GM21423 (cell line): ENCODE data around the gene RELT.

Source experiments
- ATAC-seq: cut with Tn5 transposase; IDR thresholded peaks from one replicate; pipeline ENCODE4 v1.9.1; 2021; ENCODE audit warnings: mild to moderate bottlenecking, moderate library complexity; ENCODE audit not compliant: unreplicated experiment

The RELT gene

DNA sequence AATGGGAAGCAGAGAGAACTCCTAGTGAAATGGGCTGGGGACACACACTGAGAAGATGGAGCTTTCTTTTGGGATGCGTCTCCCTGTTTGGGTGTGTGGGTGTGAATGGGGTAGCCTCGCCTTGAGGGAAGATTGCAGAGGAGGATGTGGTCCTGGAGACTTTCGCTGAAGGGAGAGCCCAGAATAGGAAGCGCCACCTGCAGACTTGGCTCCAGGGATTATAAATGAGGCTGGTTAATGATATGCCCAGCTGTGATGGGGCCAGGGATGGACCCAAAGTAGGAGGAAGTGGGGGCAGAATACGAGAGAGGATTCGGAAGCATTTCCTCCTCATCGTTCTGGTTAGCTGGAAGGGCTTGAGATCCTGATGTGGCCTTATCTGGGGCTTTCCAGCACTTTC lies 13.7 kb downstream of the RELT start:
- ATAC-seq, result no peak

GRCh38 chr11:73390601-73391565 lies 14.7 kb downstream of the RELT start:
- ATAC-seq, result no peak

GRCh38 chr11:73391665-73392064 lies 15.5 kb downstream of the RELT start:
- no peak for ATAC-seq

- no peak for ATAC-seq
Observed at GRCh38 chr11:73392108-73393010, 16.2 kb downstream of the RELT start.

DNA sequence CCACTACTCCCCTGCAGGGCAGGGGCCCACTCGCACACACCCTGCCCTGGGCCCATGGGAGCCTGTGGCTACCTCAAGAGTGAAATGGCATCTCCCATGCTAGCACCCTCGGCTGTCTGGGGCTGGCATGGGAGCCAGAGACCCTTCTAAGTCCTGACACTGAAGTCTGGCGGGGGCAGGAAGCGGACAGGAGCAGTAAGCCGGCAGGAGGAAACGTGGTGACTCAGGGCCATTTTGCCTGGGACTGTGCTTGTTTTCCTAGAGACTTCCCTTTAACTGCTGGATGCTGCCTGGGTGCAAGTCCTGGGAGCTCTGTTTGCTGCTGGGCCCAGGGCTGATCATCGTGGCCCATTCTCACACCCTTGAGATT lies 16.8 kb downstream of the RELT start:
- no peak for ATAC-seq

DNA sequence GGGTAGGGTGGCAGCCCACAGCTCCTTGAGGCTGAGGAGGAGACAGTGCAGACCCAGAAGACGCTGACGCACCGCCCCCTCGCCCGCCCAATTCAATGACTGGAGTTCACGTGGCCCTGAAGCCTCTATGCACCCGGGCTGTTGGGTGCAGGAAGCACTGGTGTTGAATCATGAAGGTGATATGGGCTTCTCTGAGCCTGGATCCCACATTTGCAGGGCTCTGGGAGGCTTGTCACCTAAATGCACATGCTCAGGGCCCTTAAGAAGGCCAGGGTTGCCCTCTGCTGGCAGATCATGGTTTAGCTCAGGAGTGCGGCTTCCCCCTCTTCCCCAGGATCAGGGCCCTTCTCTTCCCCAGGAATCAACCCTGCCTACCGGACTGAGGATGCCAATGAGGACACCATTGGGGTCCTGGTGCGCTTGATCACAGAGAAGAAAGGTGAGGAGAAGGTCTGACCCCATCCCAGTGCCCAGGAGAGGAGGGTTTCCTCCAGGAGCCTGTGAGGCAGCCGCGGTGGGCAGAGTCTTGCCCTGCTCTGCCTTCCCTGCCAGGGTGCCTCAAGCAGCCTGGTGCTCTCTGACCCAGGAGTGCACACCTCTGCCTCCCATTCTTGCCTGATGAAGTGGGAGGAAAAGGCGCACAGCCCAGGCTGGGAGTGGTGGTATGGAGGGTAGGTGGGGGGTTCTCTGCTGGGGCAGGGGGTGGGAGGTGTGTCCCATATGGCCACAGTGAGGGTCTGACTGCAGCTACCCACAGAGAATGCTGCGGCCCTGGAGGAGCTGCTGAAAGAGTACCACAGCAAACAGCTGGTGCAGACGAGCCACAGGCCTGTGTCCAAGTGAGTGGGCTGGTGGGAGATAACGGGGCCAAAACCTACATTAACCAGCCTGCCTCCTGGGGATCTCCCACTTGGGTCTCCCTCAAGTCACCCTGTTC lies 17.5 kb downstream of the RELT start:
- ATAC-seq, result no peak

DNA sequence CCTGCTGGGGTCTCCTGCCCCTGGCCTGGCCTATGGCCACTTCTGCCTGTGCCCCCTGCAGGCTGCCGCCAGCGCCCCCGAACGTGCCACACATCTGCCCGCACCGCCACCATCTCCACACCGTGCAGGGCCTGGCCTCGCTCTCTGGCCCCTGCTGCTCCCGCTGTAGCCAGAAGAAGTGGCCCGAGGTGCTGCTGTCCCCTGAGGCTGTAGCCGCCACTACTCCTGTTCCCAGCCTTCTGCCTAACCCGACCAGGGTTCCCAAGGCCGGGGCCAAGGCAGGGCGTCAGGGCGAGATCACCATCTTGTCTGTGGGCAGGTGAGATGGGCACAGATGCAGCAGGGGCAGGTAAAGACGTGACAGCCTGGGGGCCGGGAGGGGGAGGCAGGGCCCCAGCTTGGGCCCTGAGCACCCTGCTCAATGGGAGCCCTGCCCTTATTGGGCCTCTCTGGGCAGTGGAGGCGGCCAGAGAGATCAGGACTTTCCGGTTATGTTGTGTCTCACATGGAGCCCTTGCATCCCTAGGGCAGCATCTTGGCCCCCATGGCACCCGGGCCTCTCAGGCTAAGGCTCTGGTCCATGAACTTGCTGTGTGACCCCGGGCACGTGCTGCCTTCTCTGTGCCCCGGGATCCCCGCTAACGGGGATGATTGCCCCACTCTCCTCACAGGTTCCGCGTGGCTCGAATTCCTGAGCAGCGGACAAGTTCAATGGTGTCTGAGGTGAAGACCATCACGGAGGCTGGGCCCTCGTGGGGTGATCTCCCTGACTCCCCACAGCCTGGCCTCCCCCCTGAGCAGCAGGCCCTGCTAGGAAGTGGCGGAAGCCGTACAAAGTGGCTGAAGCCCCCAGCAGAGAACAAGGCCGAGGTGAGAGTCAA lies 18.5 kb downstream of the RELT start:
- ATAC-seq, result no peak

DNA sequence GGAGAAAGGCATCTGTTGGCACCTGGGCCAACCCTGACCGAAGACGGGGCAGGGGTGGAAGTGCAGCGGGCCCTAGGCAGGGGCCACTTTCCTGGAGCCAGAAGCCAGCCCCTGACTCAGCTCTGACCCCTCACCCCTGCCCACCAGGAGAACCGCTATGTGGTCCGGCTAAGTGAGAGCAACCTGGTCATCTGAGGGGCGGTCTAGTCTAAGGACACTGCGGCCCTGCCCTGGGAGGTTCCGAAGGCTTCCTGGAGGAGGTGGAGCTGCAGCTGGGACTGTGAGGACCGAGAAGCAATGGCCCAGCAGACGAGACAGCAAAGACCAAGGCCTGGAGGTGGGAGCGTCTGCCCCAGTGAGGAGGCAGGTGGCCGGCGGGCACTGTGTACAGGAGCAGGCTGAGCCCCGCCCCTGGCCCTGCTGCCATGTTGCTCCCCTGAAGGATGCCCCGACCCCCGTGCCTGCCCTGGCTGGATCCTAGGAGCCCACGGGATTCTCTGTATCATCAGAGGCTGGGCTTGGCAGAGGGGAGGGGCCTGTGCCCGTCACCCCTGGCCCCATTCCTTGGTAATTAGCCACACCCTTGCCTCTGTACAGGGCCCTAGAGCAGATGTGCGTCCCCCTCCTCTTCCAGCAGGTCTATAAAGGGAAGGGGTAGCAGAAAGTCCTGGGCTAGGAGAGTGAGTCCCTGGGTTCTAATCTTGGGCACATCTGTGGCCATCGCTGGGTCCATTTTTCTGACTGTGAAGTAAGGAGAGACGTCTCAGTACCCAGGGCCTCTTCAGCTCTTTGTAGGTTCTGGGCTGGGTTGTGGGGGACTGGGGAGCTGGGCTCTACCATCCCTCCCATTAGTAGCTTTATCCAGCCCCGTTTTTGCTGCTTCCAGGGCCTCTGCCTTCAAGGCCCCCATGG lies 19.4 kb downstream of the RELT start:
- ATAC-seq, result no peak

DNA sequence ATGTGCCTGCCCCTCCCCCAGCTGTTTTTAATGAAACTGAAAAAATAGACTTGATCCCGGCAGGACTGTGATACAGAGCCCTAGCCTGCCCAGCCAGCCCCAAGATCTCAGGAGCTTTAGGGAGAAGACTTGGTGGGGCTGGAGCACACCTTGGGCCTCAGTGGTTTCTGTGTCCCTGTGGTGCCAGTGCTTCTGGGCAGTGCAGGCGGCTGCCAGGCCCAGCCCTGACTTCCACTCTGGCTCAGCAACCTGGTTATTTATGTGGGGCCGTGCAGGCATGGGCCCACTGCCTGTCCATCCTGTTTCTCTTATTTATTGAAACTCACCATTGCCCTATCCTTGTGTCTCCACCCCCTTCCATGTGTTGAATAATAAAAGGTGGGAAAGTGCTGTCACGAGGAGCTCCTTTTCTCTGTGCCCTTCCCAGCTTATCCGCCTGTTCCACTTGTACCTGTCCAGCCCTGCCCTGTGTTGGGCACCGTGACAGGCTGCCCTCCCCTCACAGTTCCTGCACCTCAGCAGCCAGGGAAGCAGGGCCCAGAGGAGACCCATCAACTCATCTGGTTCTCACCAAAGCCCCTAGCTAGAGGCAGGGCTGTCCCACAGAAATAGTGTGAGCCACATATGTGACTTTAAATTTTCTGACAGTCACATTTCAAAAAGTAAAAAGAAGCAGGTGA lies 20.2 kb downstream of the RELT start:
- no peak for ATAC-seq

GRCh38 chr11:73396985-73397384 lies 20.8 kb downstream of the RELT start:
- no peak for ATAC-seq

DNA sequence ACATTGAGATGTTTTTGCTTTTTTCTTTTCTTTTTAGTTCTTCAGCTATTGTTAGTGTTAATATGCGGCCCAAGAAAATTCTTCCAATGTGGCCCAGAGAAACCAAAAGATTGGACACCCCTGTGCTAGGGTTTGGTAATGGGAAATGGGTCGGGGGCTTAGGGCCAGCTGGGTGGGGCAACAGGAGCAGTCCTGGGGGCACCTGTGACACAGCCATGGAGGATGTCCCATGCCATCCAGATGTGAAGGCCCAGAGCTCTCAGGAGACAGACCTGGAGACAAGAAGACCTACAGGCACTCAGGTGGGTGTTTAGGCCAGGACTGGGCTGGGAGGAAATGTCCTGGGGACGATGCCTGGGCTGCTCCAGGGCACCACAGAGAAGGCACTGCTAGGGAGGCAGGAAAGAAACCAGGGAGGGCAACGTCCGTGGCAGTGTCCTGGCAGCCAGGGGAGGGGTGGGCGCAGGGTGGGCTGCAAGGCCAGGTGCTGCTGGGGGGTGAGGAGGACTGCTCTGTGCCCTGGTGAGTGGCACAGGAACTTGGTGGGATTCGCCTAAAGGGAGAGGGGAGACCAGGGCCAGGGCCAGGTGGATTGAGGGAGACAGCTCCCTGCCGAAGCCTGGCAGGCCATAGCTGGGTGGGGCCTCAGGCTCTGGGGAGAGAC lies 21.4 kb downstream of the RELT start:
- ATAC-seq, result no peak

DNA sequence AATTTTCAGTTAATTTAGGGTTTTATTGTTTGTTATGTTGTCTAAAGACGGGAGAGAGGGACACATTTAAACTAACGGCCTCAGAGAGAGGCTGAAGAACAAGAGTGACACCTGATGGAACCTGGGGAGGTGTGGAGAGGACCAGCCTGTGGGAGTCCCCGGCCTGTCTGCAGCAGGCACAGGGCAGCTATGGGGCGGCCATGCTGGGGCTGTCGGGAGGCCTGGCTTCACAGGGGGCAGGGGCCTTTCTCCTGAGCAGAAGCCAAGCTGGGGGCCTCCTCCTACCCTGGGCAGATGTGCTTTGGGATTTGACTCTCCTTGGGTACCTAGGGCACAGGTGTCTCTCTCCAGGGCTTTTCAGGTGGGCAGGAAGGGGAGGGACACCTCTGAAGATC lies 21.9 kb downstream of the RELT start:
- ATAC-seq, result no peak

DNA sequence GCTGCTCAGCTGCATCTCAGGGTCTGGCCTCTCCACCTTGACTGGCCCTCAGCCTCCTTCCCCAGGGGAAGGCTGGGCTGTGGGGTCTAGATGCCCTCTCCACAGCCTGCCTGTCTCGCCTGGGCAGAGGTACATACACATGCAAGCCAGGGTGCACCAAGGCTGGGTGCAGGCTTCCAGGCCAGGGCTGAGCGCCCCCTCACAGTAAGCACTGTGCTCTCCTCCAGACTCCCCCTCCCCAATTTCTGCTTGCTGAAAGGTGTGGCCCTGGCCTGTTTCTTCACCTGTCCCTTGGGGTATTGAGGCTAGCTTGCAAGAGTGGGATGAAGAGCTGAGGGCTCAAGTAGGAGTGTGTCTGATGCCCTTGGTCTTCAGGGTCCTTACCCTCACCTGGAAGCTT lies 22.5 kb downstream of the RELT start:
- no peak for ATAC-seq

- no peak for ATAC-seq
Observed at GRCh38 chr11:73399159-73399590, 23.0 kb downstream of the RELT start.

- no peak for ATAC-seq
Observed at GRCh38 chr11:73399636-73400035, 23.4 kb downstream of the RELT start.

GRCh38 chr11:73400293-73400692 lies 24.1 kb downstream of the RELT start:
- ATAC-seq, result no peak

DNA sequence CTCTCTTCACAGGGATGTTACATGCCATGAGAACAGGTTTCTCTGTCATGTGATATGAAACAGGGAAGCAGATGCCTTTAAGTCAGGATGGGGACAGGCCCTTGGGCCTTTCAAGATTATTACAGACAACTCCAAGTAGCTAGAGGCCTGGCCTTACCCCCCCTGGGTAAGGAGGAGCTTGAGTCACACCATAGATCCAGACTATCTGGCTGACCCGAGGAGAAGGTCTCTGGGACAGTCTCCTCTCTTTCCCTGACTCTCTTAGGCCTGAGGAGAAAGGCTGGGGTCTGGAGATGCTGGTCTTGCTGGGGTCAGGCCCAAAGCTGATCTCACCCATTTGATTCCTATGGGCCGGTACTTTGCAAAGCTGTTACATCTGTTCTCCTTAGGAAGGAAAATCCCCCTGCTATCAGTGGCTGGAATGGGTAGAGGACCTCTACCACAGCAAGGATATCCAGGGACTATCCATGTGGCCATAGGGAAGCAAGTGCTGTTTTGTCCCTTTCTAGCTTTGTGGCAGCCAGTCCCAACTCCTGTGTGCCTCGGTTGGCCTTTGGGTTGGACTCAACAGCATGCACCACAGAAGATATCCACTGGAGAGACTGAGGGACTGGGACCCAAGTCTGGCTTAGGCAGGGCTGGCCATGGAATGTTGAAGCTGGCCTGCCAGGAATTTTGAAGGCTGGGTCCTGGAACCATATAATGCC lies 25.2 kb downstream of the RELT start:
- no peak for ATAC-seq
